ENCODE data around the gene TMEM61.
"Not testable (repeated sequence)": the region's sequence is repeated elsewhere in the genome, so short reads cannot be mapped to it uniquely, and the experiment has no call there.

Gene TMEM61

DNA sequence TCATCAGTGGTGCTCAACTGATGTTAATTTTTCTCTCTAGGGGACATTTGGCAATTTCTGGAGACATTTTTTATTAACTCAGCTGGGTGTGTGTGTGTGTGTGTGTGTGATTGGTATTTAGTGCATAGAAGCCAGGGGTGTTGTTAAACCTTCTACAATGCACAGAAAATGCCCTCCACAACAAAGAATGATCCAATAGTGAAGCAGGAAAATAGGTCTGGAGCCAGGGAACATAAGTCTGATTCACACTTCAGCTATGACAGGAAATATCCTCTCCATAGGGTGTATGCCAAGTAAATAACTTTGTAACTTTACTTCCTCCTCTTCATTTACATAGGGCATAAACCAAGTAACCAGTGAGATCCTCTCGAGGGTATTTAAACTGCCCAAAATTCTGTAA lies 25.1 kb upstream of the TMEM61 start:
- Histone ChIP-seq H4K20me1 (ENCODE audit: insufficient read depth) (no peaks in the 10 kb centered on the region), H2AFZ (ENCODE audit: low read depth) (no peak overlapping the region), H3K4me3 (IDR thresholded peaks at IDR 0.05; ENCODE audit: insufficient read depth, low read depth, low read length) (no peak overlapping the region), H3K36me3 (ENCODE audit: insufficient read depth) (no peaks in the 10 kb centered on the region), H3K4me1 (ENCODE audit: low read depth, poor library complexity, severe bottlenecking) (no peaks in the 10 kb centered on the region), H3K9ac (no peak overlapping the region), H3K27me3 (ENCODE audit: insufficient read depth, low read depth) (no peaks in the 10 kb centered on the region), H3K79me2 (ENCODE audit: insufficient read depth, low read depth) (no peaks in the 10 kb centered on the region), H3K4me2 (no peak overlapping the region), H3K27ac (no peak overlapping the region)
- TF ChIP-seq, protein P1, sequence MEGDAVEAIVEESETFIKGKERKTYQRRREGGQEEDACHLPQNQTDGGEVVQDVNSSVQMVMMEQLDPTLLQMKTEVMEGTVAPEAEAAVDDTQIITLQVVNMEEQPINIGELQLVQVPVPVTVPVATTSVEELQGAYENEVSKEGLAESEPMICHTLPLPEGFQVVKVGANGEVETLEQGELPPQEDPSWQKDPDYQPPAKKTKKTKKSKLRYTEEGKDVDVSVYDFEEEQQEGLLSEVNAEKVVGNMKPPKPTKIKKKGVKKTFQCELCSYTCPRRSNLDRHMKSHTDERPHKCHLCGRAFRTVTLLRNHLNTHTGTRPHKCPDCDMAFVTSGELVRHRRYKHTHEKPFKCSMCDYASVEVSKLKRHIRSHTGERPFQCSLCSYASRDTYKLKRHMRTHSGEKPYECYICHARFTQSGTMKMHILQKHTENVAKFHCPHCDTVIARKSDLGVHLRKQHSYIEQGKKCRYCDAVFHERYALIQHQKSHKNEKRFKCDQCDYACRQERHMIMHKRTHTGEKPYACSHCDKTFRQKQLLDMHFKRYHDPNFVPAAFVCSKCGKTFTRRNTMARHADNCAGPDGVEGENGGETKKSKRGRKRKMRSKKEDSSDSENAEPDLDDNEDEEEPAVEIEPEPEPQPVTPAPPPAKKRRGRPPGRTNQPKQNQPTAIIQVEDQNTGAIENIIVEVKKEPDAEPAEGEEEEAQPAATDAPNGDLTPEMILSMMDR (conservative IDR thresholded peaks at IDR 0.05; ENCODE audit: low read depth, low read length) = no peak

DNA sequence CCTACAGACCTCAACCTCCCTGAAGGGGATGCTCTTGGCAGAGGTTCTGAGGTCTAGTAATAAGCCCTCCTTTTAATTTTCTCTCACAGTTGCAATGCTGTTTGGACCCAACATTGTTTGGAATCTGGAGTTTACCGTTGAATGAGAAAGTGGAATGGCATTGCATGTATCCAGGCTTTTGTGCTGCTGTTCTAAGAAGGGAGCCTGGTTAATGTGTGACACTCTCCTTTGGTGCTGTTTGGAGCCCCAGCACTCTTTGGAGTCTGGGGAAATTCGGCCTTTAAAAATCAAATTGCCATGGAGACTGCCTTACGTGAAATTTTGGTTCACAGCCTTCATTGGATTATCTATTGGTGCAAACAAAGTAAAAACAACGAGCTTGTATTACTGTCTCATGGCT lies 23.7 kb upstream of the TMEM61 start:
- Histone ChIP-seq H4K20me1 (ENCODE audit: insufficient read depth) (no peaks in the 10 kb centered on the region), H3K79me2 (ENCODE audit: insufficient read depth, low read depth) (no peaks in the 10 kb centered on the region), H3K27me3 (ENCODE audit: insufficient read depth, low read depth) (no peaks in the 10 kb centered on the region), H3K4me1 (ENCODE audit: low read depth, poor library complexity, severe bottlenecking) (no peaks in the 10 kb centered on the region), H3K36me3 (ENCODE audit: insufficient read depth) (no peaks in the 10 kb centered on the region), H3K27ac (no peak overlapping the region), H3K4me3 (IDR thresholded peaks at IDR 0.05; ENCODE audit: insufficient read depth, low read depth, low read length) (no peak overlapping the region), H3K4me2 (no peak overlapping the region), H2AFZ (ENCODE audit: low read depth) (no peak overlapping the region), H3K9ac (no peak overlapping the region)
- TF ChIP-seq, protein P1 (conservative IDR thresholded peaks at IDR 0.05; ENCODE audit: low read depth, low read length) = no peak

DNA sequence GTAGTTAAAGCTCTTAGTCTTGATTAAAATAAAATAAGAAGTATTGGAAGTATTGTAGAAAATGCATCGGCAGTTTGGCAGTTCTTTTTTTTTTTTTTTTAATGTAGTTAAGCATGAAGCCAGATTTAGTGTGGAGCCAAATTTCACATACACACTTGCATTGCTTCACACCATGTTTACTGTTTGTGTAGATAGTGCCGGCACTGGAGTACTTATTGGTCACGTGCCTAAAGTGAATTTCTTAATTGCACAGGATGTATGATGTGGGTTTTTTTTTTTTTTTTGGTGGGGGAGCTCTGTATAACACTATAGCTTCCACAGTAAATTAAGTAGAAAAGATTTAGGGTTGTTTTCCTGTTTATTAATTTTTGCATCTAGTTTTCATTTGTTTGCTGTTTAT lies 21.2 kb upstream of the TMEM61 start:
- H4K20me1 ChIP-seq (ENCODE audit: insufficient read depth) = no peaks in the 10 kb centered on the region
- TF ChIP-seq, protein P1 (conservative IDR thresholded peaks at IDR 0.05; ENCODE audit: low read depth, low read length) = no peak
- H3K4me2 ChIP-seq = no peak overlapping the region
- no peaks in the 10 kb centered on the region for H3K4me1 ChIP-seq (ENCODE audit: low read depth, poor library complexity, severe bottlenecking)
- H3K27me3 ChIP-seq (ENCODE audit: insufficient read depth, low read depth) = no peaks in the 10 kb centered on the region
- no peak overlapping the region for H3K9ac ChIP-seq
- no peak overlapping the region for H3K27ac ChIP-seq
- no peaks in the 10 kb centered on the region for H3K79me2 ChIP-seq (ENCODE audit: insufficient read depth, low read depth)
- H3K4me3 ChIP-seq (IDR thresholded peaks at IDR 0.05; ENCODE audit: insufficient read depth, low read depth, low read length) = no peak overlapping the region
- no peak overlapping the region for H2AFZ ChIP-seq (ENCODE audit: low read depth)
- H3K36me3 ChIP-seq (ENCODE audit: insufficient read depth) = no peaks in the 10 kb centered on the region

DNA sequence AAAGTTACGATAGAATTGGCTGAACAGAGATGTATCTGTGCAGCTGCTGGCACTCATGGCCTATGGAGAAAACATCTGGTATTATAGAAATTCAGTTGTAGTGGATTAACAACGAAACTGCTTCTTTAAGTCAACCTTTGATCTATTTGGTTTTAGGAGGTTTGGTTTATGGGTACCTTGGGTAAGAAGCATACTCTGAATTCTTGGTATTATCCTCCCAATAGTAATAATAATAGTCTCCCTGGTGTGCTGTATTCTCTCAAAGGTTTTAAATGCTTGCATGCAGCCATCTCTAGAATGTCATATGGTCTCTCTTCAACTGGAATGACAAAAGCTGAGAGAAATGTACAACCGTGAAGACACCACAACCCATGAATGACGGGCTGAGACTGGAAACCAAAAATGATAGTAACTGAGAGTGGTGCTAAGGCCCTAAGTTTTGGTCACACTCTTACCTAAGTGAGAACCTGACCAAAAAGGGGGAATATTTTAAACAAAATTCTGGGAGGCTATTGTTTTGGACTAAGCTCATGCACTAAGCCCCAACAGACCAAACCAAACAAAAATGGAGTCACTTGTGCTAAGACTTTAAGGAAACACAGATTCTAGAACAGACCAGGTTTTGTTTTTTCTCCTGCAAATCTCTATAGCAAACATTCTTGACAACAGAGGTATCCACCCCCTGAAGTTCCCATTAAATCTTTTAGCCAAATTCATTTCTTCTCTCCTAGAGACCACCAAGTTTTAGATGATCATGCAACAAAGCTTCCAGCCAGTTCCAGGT lies 17.6 kb upstream of the TMEM61 start:
- H3K36me3 ChIP-seq (ENCODE audit: insufficient read depth) = no peaks in the 10 kb centered on the region
- no peak overlapping the region for H3K4me3 ChIP-seq (IDR thresholded peaks at IDR 0.05; ENCODE audit: insufficient read depth, low read depth, low read length)
- H3K27ac ChIP-seq = no peak overlapping the region
- TF ChIP-seq, protein P1 (conservative IDR thresholded peaks at IDR 0.05; ENCODE audit: low read depth, low read length) = no peak
- H3K4me1 ChIP-seq (ENCODE audit: low read depth, poor library complexity, severe bottlenecking) = no peaks in the 10 kb centered on the region
- no peak overlapping the region for H3K9ac ChIP-seq
- H3K27me3 ChIP-seq (ENCODE audit: insufficient read depth, low read depth) = no peaks in the 10 kb centered on the region
- H4K20me1 ChIP-seq (ENCODE audit: insufficient read depth) = no peaks in the 10 kb centered on the region
- H3K4me2 ChIP-seq = no peak overlapping the region
- H3K79me2 ChIP-seq (ENCODE audit: insufficient read depth, low read depth) = no peaks in the 10 kb centered on the region
- no peak overlapping the region for H2AFZ ChIP-seq (ENCODE audit: low read depth)

DNA sequence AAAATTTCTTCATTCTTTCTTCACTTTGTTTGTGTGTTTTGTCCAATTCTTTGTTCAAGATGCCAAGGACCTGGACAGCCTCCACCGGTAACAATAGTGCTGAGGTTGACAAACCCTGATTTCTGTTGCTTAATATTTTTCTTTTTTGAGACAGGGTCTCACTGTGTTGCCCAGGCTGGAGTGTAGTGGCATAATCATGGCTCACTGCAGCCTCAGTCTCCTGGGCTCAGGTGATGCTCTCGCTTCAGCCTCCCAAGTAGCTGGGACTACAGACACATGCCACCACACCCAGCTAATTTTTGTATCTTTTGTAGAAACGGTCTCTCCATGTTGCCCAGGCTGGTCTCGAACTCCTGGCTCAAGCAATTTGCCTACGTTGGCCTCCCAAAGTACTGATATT lies 16.6 kb upstream of the TMEM61 start:
- H3K4me1 ChIP-seq (ENCODE audit: low read depth, poor library complexity, severe bottlenecking); H4K20me1 ChIP-seq (ENCODE audit: insufficient read depth); H3K27me3 ChIP-seq (ENCODE audit: insufficient read depth, low read depth); H3K79me2 ChIP-seq (ENCODE audit: insufficient read depth, low read depth); H3K27ac ChIP-seq; H3K4me3 ChIP-seq (IDR thresholded peaks at IDR 0.05; ENCODE audit: insufficient read depth, low read depth, low read length); H3K9ac ChIP-seq; H2AFZ ChIP-seq (ENCODE audit: low read depth); H3K4me2 ChIP-seq; H3K36me3 ChIP-seq (ENCODE audit: insufficient read depth): not testable (repeated sequence)
